Gastroesophageal sphincter (tissue), 3 donors: ENCODE measurements around the gene CYP2J2.

Experiments
- CTCF ChIP-seq, 4 experiments: fragments of 200-600 bp in 2 of 4; fragments of 450-650 bp in 2 of 4; sonication (generic) in 1 of 4; IDR thresholded peaks; one replicate each; pipeline ENCODE4 v1.5.1; 2017 to 2019; ENCODE audit warnings: antibody characterized with exemption in 4 of 4, mild to moderate bottlenecking in 2 of 4, moderate library complexity in 2 of 4
- POLR2A ChIP-seq, 2 donors: fragments of 450-650 bp; IDR thresholded peaks; one replicate each; pipeline ENCODE4 v1.6.1; 2017; ENCODE audit warnings: antibody characterized with exemption in 2 of 2, mild to moderate bottlenecking in 2 of 2, moderate library complexity in 1 of 2
- POLR2AphosphoS5 ChIP-seq: sonication (generic); formaldehyde crosslinking; IDR thresholded peaks from one replicate; pipeline ENCODE4 v1.6.1; 2017; ENCODE audit warnings: antibody characterized with exemption

GRCh38 chr1:59927213-59927612 is 640 bp upstream of the CYP2J2 start:
- TF ChIP-seq CTCF (IDR thresholded peaks at IDR 0.05), result no peak
- no peak for TF ChIP-seq POLR2A (IDR thresholded peaks at IDR 0.05)
- TF ChIP-seq POLR2AphosphoS5, result no peak
